HEK293 (cell line): ENCODE measurements around the gene PLEKHJ1.
A peak's percentile ranks its signal among the peaks of the same experiment; 100 is the strongest.

ENCODE experiments used
- EGR2 ChIP-seq: fragments of 450-650 bp; formaldehyde crosslinking; IDR thresholded peaks from 2 replicates; pipeline ENCODE4 v1.5.1; 2016; ENCODE audit warnings: low read depth, missing biosample characterization, missing genetic modification characterization
- GFI1B ChIP-seq: fragments of 450-650 bp; formaldehyde crosslinking; IDR thresholded peaks from 2 replicates; pipeline ENCODE4 v1.5.1; 2016; ENCODE audit warnings: missing biosample characterization, missing genetic modification characterization
- KLF8 ChIP-seq: fragments of 450-650 bp; formaldehyde crosslinking; IDR thresholded peaks from 2 replicates; pipeline ENCODE4 v1.5.1; 2016; ENCODE audit warnings: missing biosample characterization, missing genetic modification characterization
- PRDM2 ChIP-seq: fragments of 450-650 bp; formaldehyde crosslinking; IDR thresholded peaks from 2 replicates; pipeline ENCODE4 v1.5.1; 2016; ENCODE audit warnings: missing biosample characterization, missing genetic modification characterization, borderline replicate concordance
- TRIM28 ChIP-seq: IDR thresholded peaks from 2 replicates; pipeline ENCODE4 v1.6.1; 2011; ENCODE audit warnings: low read length, control low read depth, borderline replicate concordance
- ZBTB8A ChIP-seq: fragments of 450-650 bp; formaldehyde crosslinking; IDR thresholded peaks from 2 replicates; pipeline ENCODE4 v1.5.1; 2016; ENCODE audit warnings: missing biosample characterization, missing genetic modification characterization
- ZNF202 ChIP-seq: fragments of 450-650 bp; formaldehyde crosslinking; IDR thresholded peaks from 2 replicates; pipeline ENCODE4 v1.5.1; 2016; ENCODE audit warnings: missing biosample characterization, missing genetic modification characterization, borderline replicate concordance
- ZNF248 ChIP-seq: fragments of 450-650 bp; formaldehyde crosslinking; IDR thresholded peaks from 2 replicates; pipeline ENCODE4 v1.5.1; 2017; ENCODE audit warnings: missing biosample characterization, missing genetic modification characterization
- ZNF362 ChIP-seq: fragments of 450-650 bp; formaldehyde crosslinking; IDR thresholded peaks from 2 replicates; pipeline ENCODE4 v1.5.1; 2016; ENCODE audit warnings: missing biosample characterization, missing genetic modification characterization
- ZNF394 ChIP-seq: fragments of 450-650 bp; formaldehyde crosslinking; IDR thresholded peaks from 2 replicates; pipeline ENCODE4 v1.5.1; 2016; ENCODE audit warnings: missing biosample characterization, missing genetic modification characterization, mild to moderate bottlenecking, moderate library complexity, borderline replicate concordance
- ZNF416 ChIP-seq: fragments of 450-650 bp; formaldehyde crosslinking; IDR thresholded peaks from 2 replicates; pipeline ENCODE4 v1.5.1; 2016; ENCODE audit warnings: missing biosample characterization, missing genetic modification characterization
- ZNF48 ChIP-seq: fragments of 450-650 bp; formaldehyde crosslinking; IDR thresholded peaks from 2 replicates; pipeline ENCODE4 v1.5.1; 2016; ENCODE audit warnings: missing biosample characterization, missing genetic modification characterization
- ZNF629 ChIP-seq: fragments of 450-650 bp; formaldehyde crosslinking; IDR thresholded peaks from 2 replicates; pipeline ENCODE4 v1.5.1; 2017; ENCODE audit warnings: missing biosample characterization, missing genetic modification characterization
- ZNF670 ChIP-seq: fragments of 450-650 bp; formaldehyde crosslinking; IDR thresholded peaks from 2 replicates; pipeline ENCODE4 v1.5.1; 2016; ENCODE audit warnings: missing biosample characterization, missing genetic modification characterization, low read depth
- ZNF701 ChIP-seq: fragments of 450-650 bp; formaldehyde crosslinking; IDR thresholded peaks from 2 replicates; pipeline ENCODE4 v1.5.1; 2016; ENCODE audit warnings: missing biosample characterization, missing genetic modification characterization
- ZNF785 ChIP-seq: fragments of 450-650 bp; formaldehyde crosslinking; IDR thresholded peaks from 2 replicates; pipeline ENCODE4 v1.5.1; 2016; ENCODE audit warnings: missing biosample characterization, missing genetic modification characterization
- ZNF843 ChIP-seq: fragments of 450-650 bp; formaldehyde crosslinking; IDR thresholded peaks from 2 replicates; pipeline ENCODE4 v1.5.1; 2016; ENCODE audit warnings: missing biosample characterization, missing genetic modification characterization
- TF ChIP-seq, protein P1 (sequence below): fragments of 450-650 bp; formaldehyde crosslinking; IDR thresholded peaks from 2 replicates; pipeline ENCODE4 v1.5.1; 2016; ENCODE audit warnings: missing biosample characterization, missing genetic modification characterization
- TF ChIP-seq, protein P2 (sequence below): fragments of 450-650 bp; formaldehyde crosslinking; IDR thresholded peaks from 2 replicates; pipeline ENCODE4 v1.5.1; 2016; ENCODE audit warnings: missing biosample characterization, missing genetic modification characterization
- TF ChIP-seq, protein P3 (sequence below): fragments of 450-650 bp; formaldehyde crosslinking; IDR thresholded peaks from 2 replicates; pipeline ENCODE4 v1.5.1; 2017; ENCODE audit warnings: missing biosample characterization, mild to moderate bottlenecking, missing genetic modification characterization, moderate library complexity

PLEKHJ1 gene

DNA sequence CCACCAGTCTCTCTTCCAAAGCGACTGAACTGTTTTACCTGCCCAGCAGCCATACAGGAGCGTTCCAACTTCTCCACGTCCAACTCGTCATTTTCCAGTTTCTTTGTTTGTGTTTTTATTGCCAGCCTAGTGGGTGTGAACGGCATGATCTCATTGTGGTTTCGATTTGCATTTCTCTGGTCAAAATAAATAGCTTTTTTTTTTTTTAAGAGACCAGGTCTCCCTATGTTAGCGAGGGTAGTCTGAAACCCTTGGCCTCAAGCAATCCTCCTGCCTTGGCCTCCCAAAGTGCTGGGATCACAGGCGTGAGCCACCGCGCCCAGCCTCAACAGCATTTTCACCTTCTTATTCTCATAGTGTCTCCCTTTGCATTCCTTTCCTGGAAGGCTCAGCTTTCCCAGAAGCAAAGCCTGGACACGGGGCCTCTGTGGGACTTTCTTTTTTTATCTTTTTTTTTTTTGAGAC lies 24.2 kb upstream of the PLEKHJ1 start (continued):
- TF ChIP-seq, protein P1, sequence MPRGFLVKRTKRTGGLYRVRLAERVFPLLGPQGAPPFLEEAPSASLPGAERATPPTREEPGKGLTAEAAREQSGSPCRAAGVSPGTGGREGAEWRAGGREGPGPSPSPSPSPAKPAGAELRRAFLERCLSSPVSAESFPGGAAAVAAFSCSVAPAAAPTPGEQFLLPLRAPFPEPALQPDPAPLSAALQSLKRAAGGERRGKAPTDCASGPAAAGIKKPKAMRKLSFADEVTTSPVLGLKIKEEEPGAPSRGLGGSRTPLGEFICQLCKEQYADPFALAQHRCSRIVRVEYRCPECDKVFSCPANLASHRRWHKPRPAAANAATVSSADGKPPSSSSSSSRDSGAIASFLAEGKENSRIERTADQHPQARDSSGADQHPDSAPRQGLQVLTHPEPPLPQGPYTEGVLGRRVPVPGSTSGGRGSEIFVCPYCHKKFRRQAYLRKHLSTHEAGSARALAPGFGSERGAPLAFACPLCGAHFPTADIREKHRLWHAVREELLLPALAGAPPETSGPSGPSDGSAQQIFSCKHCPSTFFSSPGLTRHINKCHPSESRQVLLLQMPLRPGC (tag by site-specific recombination) = peak; percentile 93
- TF ChIP-seq KLF8 (tag by site-specific recombination) (no peak; the same call in 1 of the 2 replicates), ZNF48 (no peak), ZNF416 (tag by site-specific recombination) (no peak), GFI1B (tag by site-specific recombination) (no peak), ZNF843 (tag by site-specific recombination) (0 out of 2 replicates have a peak, but pooled peaks have one; percentile 10), ZNF362 (tag by site-specific recombination) (0 out of 2 replicates have a peak, but pooled peaks have one; percentile 40), ZNF202 (tag by site-specific recombination) (no peak), TRIM28 (no peak), ZNF394 (no peak), EGR2 (tag by site-specific recombination) (peak; percentile 50; the same call in 1 of the 2 replicates), PRDM2 (tag by site-specific recombination) (no peak), ZNF248 (tag by site-specific recombination) (no peak), ZBTB8A (tag by site-specific recombination) (0 out of 2 replicates have a peak, but pooled peaks have one; percentile 15), ZNF701 (tag by site-specific recombination) (no peak), ZNF670 (tag by site-specific recombination) (no peak), ZNF629 (tag by site-specific recombination) (peak; percentile 91), ZNF785 (no peak)
- TF ChIP-seq, protein P2, sequence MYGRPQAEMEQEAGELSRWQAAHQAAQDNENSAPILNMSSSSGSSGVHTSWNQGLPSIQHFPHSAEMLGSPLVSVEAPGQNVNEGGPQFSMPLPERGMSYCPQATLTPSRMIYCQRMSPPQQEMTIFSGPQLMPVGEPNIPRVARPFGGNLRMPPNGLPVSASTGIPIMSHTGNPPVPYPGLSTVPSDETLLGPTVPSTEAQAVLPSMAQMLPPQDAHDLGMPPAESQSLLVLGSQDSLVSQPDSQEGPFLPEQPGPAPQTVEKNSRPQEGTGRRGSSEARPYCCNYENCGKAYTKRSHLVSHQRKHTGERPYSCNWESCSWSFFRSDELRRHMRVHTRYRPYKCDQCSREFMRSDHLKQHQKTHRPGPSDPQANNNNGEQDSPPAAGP = peak; percentile 57; the same call in 1 of the 2 replicates
- TF ChIP-seq, protein P3, sequence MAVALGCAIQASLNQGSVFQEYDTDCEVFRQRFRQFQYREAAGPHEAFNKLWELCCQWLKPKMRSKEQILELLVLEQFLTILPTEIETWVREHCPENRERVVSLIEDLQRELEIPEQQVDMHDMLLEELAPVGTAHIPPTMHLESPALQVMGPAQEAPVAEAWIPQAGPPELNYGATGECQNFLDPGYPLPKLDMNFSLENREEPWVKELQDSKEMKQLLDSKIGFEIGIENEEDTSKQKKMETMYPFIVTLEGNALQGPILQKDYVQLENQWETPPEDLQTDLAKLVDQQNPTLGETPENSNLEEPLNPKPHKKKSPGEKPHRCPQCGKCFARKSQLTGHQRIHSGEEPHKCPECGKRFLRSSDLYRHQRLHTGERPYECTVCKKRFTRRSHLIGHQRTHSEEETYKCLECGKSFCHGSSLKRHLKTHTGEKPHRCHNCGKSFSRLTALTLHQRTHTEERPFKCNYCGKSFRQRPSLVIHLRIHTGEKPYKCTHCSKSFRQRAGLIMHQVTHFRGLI (tag by site-specific recombination) = no peak
